HG03571 (cell line): Measurements from ENCODE around the gene NOTCH4.

Source experiments
- ATAC-seq: cut with Tn5 transposase; IDR thresholded peaks from one replicate; pipeline ENCODE4 v1.9.1; 2021; ENCODE audit not compliant: unreplicated experiment

NOTCH4 gene

DNA sequence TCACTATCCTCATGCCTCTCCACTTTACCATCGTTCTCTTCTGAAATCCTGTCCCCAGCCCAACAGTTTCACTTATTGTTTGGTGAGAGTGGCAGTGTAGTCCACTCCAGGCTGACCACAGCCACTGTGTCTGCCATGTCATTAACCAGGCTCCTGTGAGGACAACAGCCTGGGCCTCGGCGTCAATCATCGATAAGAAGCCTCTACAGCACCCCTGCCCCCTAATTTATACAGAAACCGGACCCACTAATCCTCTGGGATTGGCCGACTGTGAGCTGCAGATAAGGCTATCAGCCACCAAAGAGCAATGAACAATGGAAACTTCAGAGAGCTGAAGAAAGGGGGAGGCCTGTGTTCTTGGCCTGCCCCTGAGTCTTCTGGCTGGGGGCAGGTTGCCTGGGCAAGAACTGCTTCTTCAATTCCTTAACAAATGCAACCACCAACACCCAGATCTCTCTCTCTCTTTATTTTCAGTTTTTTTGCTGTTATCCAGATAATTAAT is 56.1 kb downstream of the NOTCH4 start:
- no peak for ATAC-seq

GRCh38 chr6:32167154-32167760 is 56.6 kb downstream of the NOTCH4 start:
- ATAC-seq = no peak

- no peak for ATAC-seq
Measured at GRCh38 chr6:32166411-32167061, 57.3 kb downstream of the NOTCH4 start.

GRCh38 chr6:32164295-32164694 is 59.6 kb downstream of the NOTCH4 start, which contains the start of gene EGFL8:
Gene EGFL8 (plus strand): TSS chr6:32164595. CDS start chr6:32166166, 1,571 bp downstream.
- ATAC-seq = no peak

GRCh38 chr6:32163559-32164258 is 60.2 kb downstream of the NOTCH4 start:
- ATAC-seq = no peak

DNA sequence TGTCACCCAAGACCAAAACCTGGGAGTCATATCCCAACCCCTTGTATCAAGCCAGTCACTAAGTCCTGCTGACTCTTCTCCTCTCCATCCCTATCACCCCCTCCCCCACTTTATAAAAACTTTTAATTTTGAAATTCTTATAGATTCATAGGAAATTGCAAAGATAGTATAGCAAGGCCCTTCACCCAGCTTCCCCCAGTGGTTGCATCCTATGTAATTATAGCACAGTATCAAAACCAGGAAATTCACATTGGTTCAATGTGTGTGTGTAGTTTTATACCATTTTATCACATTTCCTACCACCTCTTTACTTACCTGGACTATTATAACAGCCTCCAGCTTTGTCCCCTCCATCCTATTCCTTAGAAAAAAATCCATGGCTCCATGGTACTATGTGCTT is 65.8 kb downstream of the NOTCH4 start:
- no peak for ATAC-seq

- ATAC-seq = no peak
Measured at GRCh38 chr6:32156891-32157290, 67.0 kb downstream of the NOTCH4 start.

GRCh38 chr6:32154514-32155161 is 69.2 kb downstream of the NOTCH4 start:
- ATAC-seq = no peak

DNA sequence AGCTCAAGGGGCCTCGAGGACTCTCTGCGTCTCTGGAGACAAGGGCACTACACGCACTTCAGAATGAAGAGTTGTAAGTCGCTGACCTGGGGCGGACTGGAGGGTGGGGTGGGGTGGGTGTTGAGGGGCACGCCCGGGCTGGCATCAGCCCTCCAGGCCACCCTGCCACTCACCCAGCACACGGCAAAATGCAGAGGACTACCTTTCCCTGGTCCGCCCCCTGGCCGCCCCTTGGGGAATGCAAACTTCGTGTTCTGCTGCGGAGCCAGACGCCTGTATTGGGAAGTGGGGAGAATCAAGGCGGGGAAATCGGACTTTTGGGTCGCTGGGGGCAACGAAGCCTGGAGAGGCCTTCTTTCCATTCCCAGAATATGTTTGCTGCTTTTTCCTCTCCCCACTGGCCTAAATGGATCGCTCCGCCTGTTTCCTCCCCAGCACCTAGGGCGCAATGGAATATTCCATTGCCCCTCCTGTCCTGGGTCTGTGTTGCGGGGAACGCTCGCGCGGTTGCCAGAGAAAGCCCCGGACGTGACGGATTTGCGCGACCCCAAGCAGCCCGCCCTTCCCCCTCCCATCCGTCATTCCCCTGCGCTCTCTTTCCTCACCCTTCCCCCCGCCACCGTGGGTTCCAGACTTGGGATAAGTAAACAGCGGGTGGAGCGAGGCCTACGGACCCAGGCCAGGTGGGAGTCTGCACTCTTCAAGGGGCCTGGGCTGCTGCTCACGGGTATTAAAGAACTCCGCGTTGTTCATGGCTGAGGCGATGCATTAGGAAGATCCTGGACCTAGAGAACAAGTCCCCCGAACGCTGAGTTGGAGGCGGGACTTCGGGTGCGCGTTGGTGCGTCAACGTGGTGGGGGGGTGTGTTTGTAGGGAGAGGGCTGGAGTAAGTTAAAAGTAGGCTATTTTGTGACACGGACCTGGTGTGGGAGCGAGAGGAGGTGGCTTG is 70.0 kb downstream of the NOTCH4 start, which contains the start of gene PPT2:
Gene PPT2 (plus strand): TSS at position 578 of the 950 bp plus-strand sequence. CDS start 454 bp downstream, outside the sequence.
- no peak for ATAC-seq

GRCh38 chr6:32152769-32153563 is 70.9 kb downstream of the NOTCH4 start:
- ATAC-seq = no peak

- no peak for ATAC-seq
Measured at GRCh38 chr6:32151863-32152768, 71.8 kb downstream of the NOTCH4 start, which contains the start of gene PRRT1. Gene PRRT1 (minus strand): TSS chr6:32151939. CDS start chr6:32151827, 112 bp downstream.

DNA sequence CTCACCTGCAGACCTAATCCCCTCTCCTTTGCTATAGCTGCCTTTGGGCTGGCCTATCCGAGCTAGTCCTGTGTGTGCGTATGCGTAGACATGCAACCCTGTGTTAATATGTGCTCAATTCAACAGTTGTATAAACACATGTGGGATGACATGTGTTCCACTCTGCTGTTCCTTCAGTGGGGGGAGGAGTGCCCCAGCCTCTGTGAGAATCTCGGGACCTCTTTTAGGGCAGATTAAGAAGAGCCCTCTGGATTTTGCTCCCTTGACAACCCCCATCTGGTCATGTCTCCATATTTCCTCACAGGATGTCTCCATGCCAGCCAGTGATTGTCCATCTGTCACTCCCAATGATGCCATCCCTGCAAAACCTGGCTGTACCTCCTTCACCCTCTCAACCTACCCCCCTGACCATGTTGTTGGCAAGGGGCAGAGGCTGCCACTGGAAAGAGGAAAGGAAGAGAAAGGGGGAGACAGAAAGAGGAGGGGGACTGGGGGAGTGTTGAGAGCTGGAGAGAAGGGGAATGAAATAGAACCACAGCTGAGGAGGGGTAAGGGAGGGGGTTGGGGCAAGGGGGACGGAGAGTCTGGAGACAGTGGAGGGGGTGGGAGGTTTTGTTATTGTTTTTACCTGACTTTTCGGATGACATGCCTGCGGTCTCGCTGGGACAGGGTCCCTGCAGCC is 72.5 kb downstream of the NOTCH4 start:
- ATAC-seq = no peak

DNA sequence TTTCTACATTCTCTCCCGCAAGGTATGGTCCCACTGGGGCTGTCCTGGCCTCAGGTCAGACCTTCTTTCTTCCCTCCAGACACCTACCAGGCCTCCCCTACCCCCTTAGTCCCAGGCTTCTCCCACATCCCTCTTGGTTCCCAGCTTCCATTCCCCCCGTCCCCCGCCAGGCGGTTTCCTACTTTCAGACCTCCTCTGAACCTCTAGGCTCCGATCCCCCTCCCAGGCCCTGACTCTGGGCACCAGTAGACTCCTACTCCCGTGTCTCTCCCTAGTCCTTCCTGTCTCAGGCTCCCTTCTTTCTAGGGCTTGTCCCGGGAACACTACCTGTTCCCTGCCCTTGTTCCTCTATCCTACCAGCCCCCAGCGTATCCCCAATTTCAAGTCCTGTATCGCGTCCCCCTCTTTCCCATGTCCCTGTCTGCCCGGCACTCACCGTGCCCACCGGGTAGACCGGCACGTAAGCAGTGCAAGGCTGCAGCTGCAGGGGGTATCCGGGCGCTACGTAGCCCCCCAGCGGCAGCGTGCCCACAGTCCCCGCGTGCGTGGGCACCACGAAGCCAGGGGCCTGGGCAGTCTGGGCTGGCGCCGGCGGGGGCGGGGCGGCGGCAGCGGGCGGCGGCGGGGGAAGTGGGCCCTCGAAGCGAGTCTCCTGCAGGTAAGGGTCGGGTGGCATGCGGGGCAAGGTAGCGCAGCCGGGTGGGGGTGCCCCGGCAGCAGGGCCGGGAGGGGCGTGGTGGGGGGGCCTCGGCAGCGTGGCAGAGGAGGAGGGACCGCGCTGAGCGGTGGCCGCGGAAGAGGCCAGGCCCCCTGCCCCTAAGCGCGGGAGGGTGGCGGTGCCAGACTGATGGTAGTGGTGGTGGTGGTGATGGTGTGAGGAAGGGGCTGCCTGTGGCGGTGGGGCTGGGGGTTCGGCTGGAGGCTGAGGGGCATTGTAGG is 73.7 kb downstream of the NOTCH4 start:
- no peak for ATAC-seq

GRCh38 chr6:32149092-32149755 is 74.6 kb downstream of the NOTCH4 start:
- no peak for ATAC-seq

DNA sequence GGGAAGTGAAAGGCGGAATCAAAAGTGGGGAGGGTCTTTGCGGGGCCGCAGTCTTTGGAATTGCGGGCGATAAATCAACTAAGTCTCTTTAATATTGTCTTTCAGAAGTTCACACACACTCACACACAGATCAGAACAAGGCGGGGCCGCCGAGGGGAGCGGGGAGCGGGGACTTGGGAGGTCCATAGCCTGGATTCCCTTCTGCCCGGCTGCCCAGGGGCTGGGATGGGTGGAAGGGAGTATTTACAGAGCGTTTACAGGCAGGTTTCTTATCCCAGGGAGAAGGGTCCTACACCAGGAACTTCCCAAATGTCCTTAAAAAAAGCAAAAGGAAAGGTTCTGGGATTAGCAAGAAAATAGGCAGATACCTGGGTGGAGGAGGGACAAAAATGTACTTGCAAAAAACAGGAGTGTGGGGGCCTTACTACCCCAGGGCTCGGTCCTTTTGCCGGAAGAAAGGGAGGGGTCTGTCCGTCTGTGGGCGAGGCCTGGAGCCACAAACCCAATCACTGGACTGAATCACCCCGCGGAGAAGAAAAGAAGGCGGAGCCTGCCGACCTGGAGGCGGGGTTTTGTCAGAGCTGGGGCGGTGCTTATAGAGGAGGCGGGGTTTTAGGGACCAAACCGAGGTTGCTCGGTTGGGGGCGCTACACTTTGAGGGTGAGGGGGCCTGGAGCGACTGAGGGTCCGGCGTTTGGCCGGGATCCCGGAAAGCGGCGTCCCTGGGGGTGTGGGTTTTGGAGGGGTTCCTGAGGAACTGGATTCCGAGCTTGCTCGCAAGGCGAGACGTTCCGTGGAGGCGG is 75.4 kb downstream of the NOTCH4 start:
- no peak for ATAC-seq
